ENCODE data around the gene HIPK3.

Gene HIPK3

GRCh38 chr11:33399421-33399820 is 142.2 kb downstream of the HIPK3 start:
- no peak for DNase-seq

- no peak for DNase-seq
These were observed 144.9 kb downstream of the HIPK3 start for GRCh38 chr11:33402066-33402465.

GRCh38 chr11:33403344-33403743 is 146.2 kb downstream of the HIPK3 start:
- no peak for DNase-seq

GRCh38 chr11:33405834-33406602 is 148.8 kb downstream of the HIPK3 start:
- DNase-seq: no peak
